IMR-90 (cell line): ENCODE data around the gene FBN3.

Experiments
- BHLHE40 ChIP-seq: fragments of 150-350 bp; IDR thresholded peaks from 2 replicates; pipeline ENCODE4 v1.6.1; 2016; ENCODE audit warnings: mild to moderate bottlenecking, low read depth, low read length
- CEBPB ChIP-seq: IDR thresholded peaks from 2 replicates; pipeline ENCODE4 v1.6.1; 2012; ENCODE audit warnings: low read depth, low read length, improper control_type of control experiment
- CTCF ChIP-seq: conservative IDR thresholded peaks from 2 replicates; pipeline ENCODE4 v1.5.1; 2012; ENCODE audit warnings: mild to moderate bottlenecking, low read depth, low read length, improper control_type of control experiment
- ELK1 ChIP-seq: fragments of 150-350 bp; IDR thresholded peaks from 2 replicates; pipeline ENCODE4 v1.6.1; 2016; ENCODE audit warnings: low read depth, mild to moderate bottlenecking, low read length, moderate library complexity, borderline replicate concordance
- MAFK ChIP-seq: IDR thresholded peaks from 2 replicates; pipeline ENCODE4 v1.6.1; 2012; ENCODE audit warnings: low read depth, low read length, improper control_type of control experiment
- MAZ ChIP-seq: IDR thresholded peaks from 2 replicates; pipeline ENCODE4 v1.6.1; 2012; ENCODE audit warnings: low read depth, mild to moderate bottlenecking, low read length, improper control_type of control experiment, moderate library complexity, borderline replicate concordance
- NFE2L2 ChIP-seq: fragments of 150-350 bp; IDR thresholded peaks from 2 replicates; pipeline ENCODE4 v1.6.1; 2016; ENCODE audit warnings: low read depth, mild to moderate bottlenecking, low read length
- POLR2A ChIP-seq: IDR thresholded peaks from 2 replicates; pipeline ENCODE4 v1.6.1; 2012; ENCODE audit warnings: mild to moderate bottlenecking, low read depth, low read length
- RCOR1 ChIP-seq: IDR thresholded peaks from 2 replicates; pipeline ENCODE4 v1.6.1; 2012; ENCODE audit warnings: mild to moderate bottlenecking, low read length, improper control_type of control experiment; ENCODE audit not compliant: insufficient replicate concordance
- RFX5 ChIP-seq: IDR thresholded peaks from 2 replicates; pipeline ENCODE4 v1.8.0; 2012; ENCODE audit warnings: low read depth, mild to moderate bottlenecking, low read length, moderate library complexity
- SMC3 ChIP-seq: fragments of 150-350 bp; IDR thresholded peaks from 2 replicates; pipeline ENCODE4 v1.6.1; 2016; ENCODE audit warnings: low read depth, mild to moderate bottlenecking, antibody characterized with exemption, low read length, moderate library complexity

- TF ChIP-seq CTCF (no peak), POLR2A (no peak), ELK1 (no peak), RFX5 (no peak), SMC3 (no peak), RCOR1 (no peak), MAFK (no peak), MAZ (no peak), CEBPB (no peak), BHLHE40 (no peak), NFE2L2 (no peak)
These were observed 40.6 kb downstream of the FBN3 start for GRCh38 chr19:8108560-8109445.
